Activated CD4-positive, alpha-beta T cell treated with anti-CD3 and anti-CD28 coated beads for 36 hours (primary cell): ENCODE results near the gene EPS8L2. TPM values are rescaled to one million over a fixed set of nuclear protein-coding genes. Genes with fewer than 3 reads are reported as not detected.

Experiments
- ATAC-seq: fragments of 200-7000 bp; cut with Tn5 transposase; one replicate; pipeline ENCODE4 v1.10.0; 2021; ENCODE audit warnings: mild to moderate bottlenecking, moderate library complexity
- CTCF ChIA-PET: fragments of 350-600 bp; sonication (Branson Sonifier 250); formaldehyde crosslinking; loops from one replicate; lab custom pipeline; 2021; ENCODE audit warnings: antibody characterized with exemption; lab: Charles Lee
- POLR2A ChIA-PET: fragments of 350-600 bp; sonication (Branson Sonifier 250); formaldehyde crosslinking; loops from one replicate; lab custom pipeline; 2021; ENCODE audit warnings: antibody characterized with exemption, inconsistent platforms; lab: Charles Lee
- DNase-seq: peaks from one replicate; pipeline ENCODE4 v3.0.0-alpha.2; 2020
- H3K27ac Mint-ChIP-seq: one replicate; pipeline ENCODE4 v1.8.0; 2021; ENCODE audit warnings: mixed read lengths
- H3K27me3 Mint-ChIP-seq: one replicate; pipeline ENCODE4 v1.8.0; 2021; ENCODE audit warnings: mixed read lengths
- H3K36me3 Mint-ChIP-seq: one replicate; pipeline ENCODE4 v1.8.0; 2021; ENCODE audit warnings: low read depth, mixed read lengths
- H3K4me1 Mint-ChIP-seq: one replicate; pipeline ENCODE4 v1.8.0; 2021; ENCODE audit warnings: mixed read lengths
- H3K4me3 Mint-ChIP-seq: one replicate; pipeline ENCODE4 v1.8.0; 2021; ENCODE audit warnings: mild to moderate bottlenecking, moderate library complexity, mixed read lengths
- H3K9me3 Mint-ChIP-seq: one replicate; pipeline ENCODE4 v1.8.0; 2021; ENCODE audit warnings: low read depth, mixed read lengths
- intact Hi-C, 2 experiments: fragments of 100-400 bp; cut with DNase I in 1 of 2; cut with micrococcal nuclease in 1 of 2; formaldehyde crosslinking; loops; one replicate each; pipeline versions ENCODE4 v1.14.2 to v1.15.1; 2022 to 2024; cut with DNase I, micrococcal nuclease
- total RNA-seq, 2 experiments: library from RNA; stranded (reverse); gene quantifications; one replicate each; pipeline ENCODE4 v1.2.3, GENCODE V29; 2021

The EPS8L2 gene
- total RNA-seq, 2 experiments from 2014 or later = 8.0 to 10.5 TPM

DNA sequence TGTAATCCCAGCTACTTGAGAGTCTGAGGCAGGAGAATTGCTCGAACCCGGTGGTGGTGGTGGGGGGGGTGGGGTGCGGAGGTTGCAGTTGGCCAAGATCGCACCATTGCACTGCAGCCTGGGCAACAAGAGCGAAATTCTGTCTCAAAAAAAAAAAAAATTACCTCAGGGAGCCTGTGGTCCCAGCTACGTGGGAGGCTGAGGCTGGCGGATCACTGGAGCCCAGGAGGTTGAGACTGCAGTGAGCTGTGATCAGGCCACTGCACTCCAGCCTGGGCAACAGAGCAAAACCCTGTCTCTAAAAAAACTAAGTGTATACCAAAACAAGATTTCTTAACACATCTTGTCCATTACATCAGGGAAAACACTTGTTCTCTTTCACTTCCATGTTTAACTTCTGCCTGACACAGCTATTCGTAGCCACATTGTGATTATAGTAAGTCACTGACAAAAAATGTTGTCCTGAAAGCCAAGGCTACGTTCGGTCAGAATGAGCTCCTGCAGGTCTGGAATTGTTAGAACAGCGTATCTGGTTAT, 9.0 kb upstream of the EPS8L2 start:
- peak overlapping the region; percentile 88 for H3K27ac Mint-ChIP-seq
- CTCF ChIA-PET = interaction anchor here (0.6 to 1.6 kb wide), 6 partner anchors 12 to 189 kb away, joined by 3 to 6 read pairs (median 4); no protein-coding TSS in a partner anchor
- ATAC-seq (no peak), DNase-seq (no peak)
- intact Hi-C loops = loop anchor here (1.0 to 5.0 kb wide), 4 partner anchors 26 to 686 kb away; no protein-coding TSS in a partner anchor
- POLR2A ChIA-PET = no interaction called here
- H3K4me3 Mint-ChIP-seq = peak overlapping the region; percentile 84
- peaks cover 38% of the 10 kb centered on the region for H3K4me1 Mint-ChIP-seq
- no peaks in the 10 kb centered on the region for H3K27me3 Mint-ChIP-seq
- peaks cover 12% of the 10 kb centered on the region for H3K36me3 Mint-ChIP-seq
- no peaks in the 10 kb centered on the region for H3K9me3 Mint-ChIP-seq

DNA sequence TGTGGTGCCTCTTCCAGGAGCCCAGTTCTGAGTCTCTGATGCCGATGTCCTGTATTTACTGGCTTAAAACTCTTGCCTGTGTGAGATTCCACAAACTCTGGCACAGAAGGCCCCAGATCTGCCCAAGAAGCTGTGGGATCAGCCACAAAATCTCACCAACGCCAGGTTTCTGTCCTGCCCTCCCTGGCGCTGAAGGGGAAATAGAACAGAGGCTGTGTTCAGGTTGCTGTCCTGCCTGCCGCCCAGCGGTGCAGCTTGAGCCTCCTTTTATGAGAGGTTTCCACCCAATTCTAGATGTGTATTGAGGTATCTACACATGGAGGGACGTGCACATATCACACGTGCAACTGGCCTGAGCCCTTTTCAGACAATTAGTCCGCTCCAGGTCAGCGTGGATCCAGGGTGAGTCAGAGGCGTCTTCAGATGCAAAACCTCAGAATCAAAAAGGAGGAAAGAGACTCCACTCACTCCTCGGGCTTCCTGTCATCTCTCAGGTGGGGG, 8.2 kb upstream of the EPS8L2 start:
- Mint-ChIP-seq H3K4me1 (peaks cover 29% of the 10 kb centered on the region), H3K36me3 (peaks cover 12% of the 10 kb centered on the region), H3K4me3 (no peak overlapping the region), H3K9me3 (no peaks in the 10 kb centered on the region), H3K27me3 (no peaks in the 10 kb centered on the region), H3K27ac (peak overlapping the region; percentile 24)
- no peak for ATAC-seq
- intact Hi-C loops = loop anchor here (2.0 to 5.0 kb wide), 2 partner anchors 44 to 685 kb away; no protein-coding TSS in a partner anchor
- POLR2A ChIA-PET = no interaction called here
- DNase-seq = no peak
- CTCF ChIA-PET = interaction anchor here (1.3 to 1.6 kb wide), 3 partner anchors 24 to 28 kb away, joined by 4 to 6 read pairs (median 6); no protein-coding TSS in a partner anchor

DNA sequence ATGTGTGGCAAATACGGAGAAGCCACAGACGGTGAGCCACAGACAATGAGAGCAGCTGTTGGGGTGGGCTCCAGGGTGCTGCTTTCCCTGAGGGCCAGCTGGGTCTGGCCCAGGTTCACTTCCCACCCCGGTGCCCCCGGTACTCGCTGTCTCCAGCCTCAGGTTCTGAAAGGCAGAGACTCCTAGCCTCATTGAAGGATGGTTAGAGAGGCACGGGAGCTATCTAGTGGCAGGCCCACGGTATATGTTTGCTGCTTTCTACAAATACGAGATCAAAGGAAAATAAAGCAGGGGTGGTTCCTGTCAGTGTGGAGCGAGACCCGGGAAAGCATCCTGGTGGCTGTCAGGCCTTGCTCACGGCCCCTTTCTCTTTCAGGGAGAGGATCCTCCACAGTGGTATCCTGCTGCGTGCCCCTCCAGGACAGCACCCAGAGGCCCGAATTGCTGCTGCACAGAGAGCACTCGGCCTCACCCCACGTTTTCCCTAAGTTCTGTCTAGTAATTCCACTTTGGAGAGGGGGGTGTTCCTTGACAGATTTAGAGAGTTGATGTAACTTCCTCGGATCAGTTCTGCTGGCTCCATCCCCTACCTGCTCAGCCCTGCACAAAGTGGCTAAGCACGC, 7.4 kb upstream of the EPS8L2 start:
- Mint-ChIP-seq H3K4me3 (no peak overlapping the region), H3K27ac (peak overlapping the region; percentile 24), H3K36me3 (peaks cover 5% of the 10 kb centered on the region), H3K4me1 (peaks cover 22% of the 10 kb centered on the region), H3K9me3 (no peaks in the 10 kb centered on the region), H3K27me3 (no peaks in the 10 kb centered on the region)
- DNase-seq = no peak
- ChIA-PET POLR2A (no interaction called here), CTCF (interaction anchor here (0.7 to 1.6 kb wide), 2 partner anchors 24 to 30 kb away, joined by 3 to 6 read pairs; no protein-coding TSS in a partner anchor)
- no peak for ATAC-seq
- intact Hi-C loops = loop anchor here in 1 of 2 experiments (5.0 kb wide), 1 partner anchor 44 kb away; no protein-coding TSS in a partner anchor

DNA sequence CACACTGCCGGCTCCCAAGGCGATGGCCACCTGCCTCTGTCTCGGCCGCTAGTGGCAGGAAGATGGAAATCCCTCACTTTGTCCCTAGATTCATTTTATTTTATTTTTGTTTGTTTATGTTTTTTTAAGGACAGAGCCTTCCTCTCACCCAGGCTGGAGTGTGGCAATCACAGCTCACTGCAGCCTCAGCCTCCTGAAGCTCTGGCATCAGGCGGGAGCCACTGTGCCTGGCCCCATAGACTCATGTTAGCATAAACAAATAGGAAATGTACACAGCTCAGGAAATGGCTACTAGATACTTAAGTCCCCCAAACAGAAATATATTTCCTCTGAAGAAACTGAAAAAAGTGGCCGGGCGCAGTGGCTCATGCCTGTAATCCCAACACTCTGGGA, 6.9 kb upstream of the EPS8L2 start:
- POLR2A ChIA-PET = no interaction called here

DNA sequence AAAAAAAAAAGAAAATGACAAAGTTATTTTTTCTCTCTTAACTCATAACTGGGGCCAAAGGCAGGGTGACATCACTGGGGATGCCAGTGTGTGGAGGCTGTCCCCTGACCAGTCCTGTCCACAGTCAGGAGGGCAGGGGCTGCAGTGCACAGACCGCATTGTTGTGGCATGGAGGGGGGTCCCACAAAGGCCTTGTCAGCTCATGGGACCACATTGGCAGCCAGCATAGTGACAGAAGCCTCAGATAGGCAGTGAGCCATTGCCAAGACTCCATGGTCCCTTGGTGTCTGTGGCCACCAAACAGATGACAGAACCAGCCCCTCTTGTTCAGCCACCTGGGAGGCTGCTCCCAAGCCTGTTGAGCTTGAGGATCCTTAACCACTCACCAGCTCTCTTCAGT, 6.3 kb upstream of the EPS8L2 start:
- Mint-ChIP-seq H3K9me3 (no peaks in the 10 kb centered on the region), H3K27me3 (no peaks in the 10 kb centered on the region), H3K27ac (no peak overlapping the region), H3K4me1 (peaks cover 21% of the 10 kb centered on the region), H3K4me3 (no peak overlapping the region), H3K36me3 (peaks cover 4% of the 10 kb centered on the region)
- no peak for ATAC-seq
- CTCF ChIA-PET = interaction anchor here (0.6 to 1.6 kb wide), 2 partner anchors 20 to 710 kb away, joined by 3 to 5 read pairs; no protein-coding TSS in a partner anchor
- POLR2A ChIA-PET = no interaction called here
- DNase-seq = no peak
- intact Hi-C loops = loop anchor here in 1 of 2 experiments (5.0 kb wide), 1 partner anchor 43 kb away; no protein-coding TSS in a partner anchor

More for the DNA sequence above, 6.9 kb upstream of the EPS8L2 start:
- intact Hi-C loops = loop anchor here in 1 of 2 experiments (5.0 kb wide), 1 partner anchor 43 kb away; no protein-coding TSS in a partner anchor
- Mint-ChIP-seq H3K4me3 (no peak overlapping the region), H3K27ac (no peak overlapping the region), H3K36me3 (peaks cover 4% of the 10 kb centered on the region), H3K9me3 (no peaks in the 10 kb centered on the region), H3K27me3 (no peaks in the 10 kb centered on the region), H3K4me1 (peaks cover 21% of the 10 kb centered on the region)
- DNase-seq (no peak), ATAC-seq (no peak)
- CTCF ChIA-PET = interaction anchor here (0.6 to 0.7 kb wide), 2 partner anchors 29 to 710 kb away, joined by 3 read pairs; no protein-coding TSS in a partner anchor

DNA sequence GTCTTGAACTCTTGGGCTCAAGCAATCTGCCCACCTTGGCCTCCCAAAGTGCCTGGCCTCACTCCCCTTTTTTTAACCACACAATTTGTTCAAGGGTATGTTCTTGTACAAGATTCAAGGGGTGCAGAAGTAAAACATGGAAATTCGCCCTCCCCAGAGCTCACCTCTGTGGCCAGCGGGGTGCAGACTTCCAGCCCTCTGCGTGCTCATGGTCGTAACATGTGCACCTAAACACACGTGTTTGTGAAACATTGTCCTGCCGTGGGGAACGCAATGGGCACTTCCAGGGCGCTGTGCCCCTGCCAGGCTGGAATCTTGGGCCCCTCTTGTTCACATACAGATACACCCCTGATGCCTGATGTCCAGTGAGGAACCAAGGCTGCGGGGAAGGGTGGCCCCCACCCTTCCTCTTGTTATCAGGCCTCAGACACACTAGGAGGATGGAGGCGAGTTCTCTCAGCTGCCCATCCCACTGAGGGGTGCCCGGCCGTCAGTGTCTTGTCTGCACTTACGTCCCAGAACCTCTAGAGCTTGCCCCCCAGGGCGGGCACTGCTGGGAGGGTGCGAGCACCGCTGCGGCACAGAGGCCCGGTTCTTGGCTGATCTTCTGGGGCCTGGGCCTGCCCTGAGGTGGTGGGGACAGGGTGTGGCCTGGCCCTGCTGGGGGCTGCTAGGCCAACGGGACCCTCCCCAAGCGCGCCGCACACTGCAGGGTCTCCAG, 4.1 kb upstream of the EPS8L2 start:
- ChIA-PET CTCF (no interaction called here), POLR2A (no interaction called here)
- no peak for DNase-seq
- peaks cover 4% of the 10 kb centered on the region for H3K27me3 Mint-ChIP-seq
- no peak overlapping the region for H3K4me3 Mint-ChIP-seq
- H3K4me1 Mint-ChIP-seq = peaks cover 14% of the 10 kb centered on the region
- ATAC-seq = no peak
- H3K9me3 Mint-ChIP-seq = no peaks in the 10 kb centered on the region
- H3K36me3 Mint-ChIP-seq = peaks cover 4% of the 10 kb centered on the region
- no peak overlapping the region for H3K27ac Mint-ChIP-seq
- intact Hi-C loops = no loop called here

DNA sequence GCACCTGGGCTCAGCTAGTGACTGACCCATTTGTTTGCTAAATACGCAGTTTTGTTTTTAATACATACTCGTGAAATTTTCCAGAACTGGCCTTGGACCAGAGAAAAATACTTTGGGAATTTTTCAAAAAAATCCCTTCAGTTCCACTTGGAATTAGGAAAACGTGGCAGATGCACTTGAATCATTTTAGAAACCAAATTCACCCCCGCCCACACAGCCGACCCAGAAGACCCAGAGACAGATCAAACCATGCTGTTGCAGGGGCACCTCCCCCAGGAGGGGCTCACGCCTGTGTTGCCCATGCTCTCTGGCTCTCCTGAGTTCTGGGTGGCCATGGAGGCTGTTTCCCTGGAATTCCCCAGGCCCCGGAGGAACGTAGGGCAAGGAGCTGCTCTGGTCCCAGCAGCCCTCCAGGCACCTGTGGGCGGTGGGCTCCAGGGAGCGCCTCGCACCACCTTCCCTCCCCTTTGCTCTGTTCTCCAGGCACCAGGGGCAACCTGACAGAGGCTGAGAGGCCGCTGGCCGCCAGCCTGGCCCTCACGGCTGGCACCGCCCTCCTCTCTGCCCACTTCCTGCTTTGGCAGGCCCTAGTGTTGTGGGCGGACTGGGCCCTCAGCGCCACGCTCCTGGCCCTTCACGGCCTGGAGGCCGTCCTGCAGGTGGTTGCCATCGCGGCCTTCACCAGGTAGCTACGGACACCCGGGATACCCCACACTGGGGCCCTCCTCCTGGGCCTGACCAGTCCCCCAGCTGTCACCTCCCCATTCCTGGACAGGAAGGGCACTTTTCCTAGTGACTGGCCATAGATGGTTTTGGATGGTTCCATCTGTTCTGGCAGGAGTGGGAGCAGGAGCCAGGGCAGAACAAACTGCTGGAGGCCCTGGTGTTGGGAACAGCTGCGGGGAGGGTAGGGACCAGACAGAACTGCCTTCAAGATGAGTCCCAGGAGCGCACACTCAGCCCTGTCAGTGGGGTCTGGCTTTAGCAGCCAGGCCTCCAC, 3.3 kb upstream of the EPS8L2 start:
- Mint-ChIP-seq H3K4me1 (peaks cover 5% of the 10 kb centered on the region), H3K4me3 (no peak overlapping the region), H3K9me3 (no peaks in the 10 kb centered on the region), H3K27ac (no peak overlapping the region), H3K27me3 (peaks cover 7% of the 10 kb centered on the region), H3K36me3 (peaks cover 4% of the 10 kb centered on the region)
- DNase-seq = no peak
- intact Hi-C loops = no loop called here
- ChIA-PET POLR2A (no interaction called here), CTCF (interaction anchor here (0.5 kb wide), 1 partner anchor 95 kb away, joined by 3 read pairs; the partner anchor contains the start of gene SLC25A22)
- no peak for ATAC-seq

DNA sequence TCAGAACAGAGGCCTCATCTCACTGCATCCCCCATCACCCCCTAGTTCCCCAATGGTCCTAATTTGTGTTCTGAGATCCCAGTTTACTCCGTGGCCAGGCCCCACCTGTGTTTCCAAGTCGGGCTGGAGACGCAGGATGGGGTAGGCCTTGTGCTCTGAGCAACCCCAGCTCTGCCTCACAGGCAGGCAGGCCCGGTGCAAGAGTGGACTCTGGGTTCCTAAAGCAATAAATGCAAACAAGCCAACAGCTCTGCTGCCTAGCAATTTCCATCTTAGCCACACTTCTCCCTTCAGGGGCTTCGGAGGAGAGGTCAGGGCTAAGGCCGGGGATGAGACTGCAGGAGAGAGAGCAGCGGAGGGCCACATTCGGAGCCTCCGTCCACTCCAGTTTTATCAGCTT, 2.5 kb upstream of the EPS8L2 start:
- ATAC-seq (no peak), DNase-seq (no peak)
- H3K27ac Mint-ChIP-seq = no peak overlapping the region
- H3K9me3 Mint-ChIP-seq = no peaks in the 10 kb centered on the region
- H3K36me3 Mint-ChIP-seq = peaks cover 4% of the 10 kb centered on the region
- intact Hi-C loops = no loop called here
- CTCF ChIA-PET = interaction anchor here (0.5 to 1.2 kb wide), 2 partner anchors 16 to 94 kb away, joined by 3 to 4 read pairs; partner anchors contain the start of gene SLC25A22
- no peak overlapping the region for H3K4me3 Mint-ChIP-seq
- POLR2A ChIA-PET = no interaction called here
- H3K4me1 Mint-ChIP-seq = no peaks in the 10 kb centered on the region
- peaks cover 7% of the 10 kb centered on the region for H3K27me3 Mint-ChIP-seq

DNA sequence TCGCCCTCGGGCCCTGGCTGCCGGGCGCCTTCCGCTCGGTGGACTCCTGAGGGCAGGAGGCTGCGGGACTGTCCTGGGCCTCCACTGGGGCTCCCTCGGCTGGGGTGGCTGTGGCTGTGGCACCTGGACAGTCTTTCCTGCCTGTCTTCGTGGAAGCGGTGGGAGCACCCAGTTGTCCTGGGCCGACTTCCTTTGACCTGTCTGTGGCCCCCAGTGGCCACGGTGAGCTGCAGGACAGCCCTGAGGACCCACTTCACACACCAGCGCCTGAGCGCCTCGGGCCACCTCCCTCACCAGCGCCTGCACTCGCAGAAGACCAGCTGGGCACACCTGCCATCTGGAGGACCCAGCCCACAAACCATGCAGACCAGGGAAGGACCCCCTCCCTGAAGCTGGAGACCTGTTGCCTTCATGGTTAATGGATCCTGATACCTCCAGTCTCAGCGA, 1.8 kb upstream of the EPS8L2 start:
- ATAC-seq (no peak), DNase-seq (no peak)
- H3K9me3 Mint-ChIP-seq = no peaks in the 10 kb centered on the region
- POLR2A ChIA-PET = no interaction called here
- no peak overlapping the region for H3K4me3 Mint-ChIP-seq
- CTCF ChIA-PET = interaction anchor here (0.6 to 1.5 kb wide), 3 partner anchors 9 to 130 kb away, joined by 3 to 4 read pairs (median 3); partner anchors contain the start of genes DEAF1 and TMEM80
- no peaks in the 10 kb centered on the region for H3K4me1 Mint-ChIP-seq
- H3K27me3 Mint-ChIP-seq = peaks cover 7% of the 10 kb centered on the region
- no peak overlapping the region for H3K27ac Mint-ChIP-seq
- intact Hi-C loops = no loop called here
- H3K36me3 Mint-ChIP-seq = peaks cover 4% of the 10 kb centered on the region
